ENCODE results near the gene GLA.

GRCh38 chrX:101399825-101400224 is 7.9 kb downstream of the GLA start:
- no peak for TF ChIP-seq CTCF (IDR thresholded peaks at IDR 0.05; ENCODE audit: borderline replicate concordance, extremely low read depth, low read length, poor library complexity, severe bottlenecking)
- no peak for TF ChIP-seq EZH2 (IDR thresholded peaks at IDR 0.05; ENCODE audit: borderline replicate concordance, low read depth, low read length, severe bottlenecking)

All from DND-41 (cell line).